ENCODE data around the gene MRGPRD.

MRGPRD gene

GRCh38 chr11:68938816-68939582 is 41.8 kb downstream of the MRGPRD start:
- Histone ChIP-seq H3K36me3 (ENCODE audit: control insufficient read depth, insufficient read depth, low read length) (peaks cover 54% of the 10 kb centered on the region), H3K27ac (ENCODE audit: insufficient read depth, low read length, poor library complexity, severe bottlenecking) (no peak overlapping the region), H3K4me1 (ENCODE audit: control insufficient read depth, insufficient read depth, low read length, poor library complexity, severe bottlenecking) (no peaks in the 10 kb centered on the region), H3K9me3 (ENCODE audit: control insufficient read depth, low read length) (no peaks in the 10 kb centered on the region), H3K27me3 (replicated peaks; ENCODE audit: control insufficient read depth, insufficient read depth, low read length, poor library complexity, severe bottlenecking) (no peaks in the 10 kb centered on the region), H3K4me3 (ENCODE audit: insufficient read depth, low read depth, low read length, poor library complexity, severe bottlenecking) (no peak overlapping the region)
- no peak for DNase-seq

- no peaks in the 10 kb centered on the region for H3K9me3 ChIP-seq (ENCODE audit: control insufficient read depth, low read length)
Measured at GRCh38 chr11:68938088-68938487, 42.7 kb downstream of the MRGPRD start.

GRCh38 chr11:68936676-68937620 is 43.8 kb downstream of the MRGPRD start:
- no peaks in the 10 kb centered on the region for H3K27me3 ChIP-seq (replicated peaks; ENCODE audit: control insufficient read depth, insufficient read depth, low read length, poor library complexity, severe bottlenecking)
- H3K4me1 ChIP-seq (ENCODE audit: control insufficient read depth, insufficient read depth, low read length, poor library complexity, severe bottlenecking): no peaks in the 10 kb centered on the region
- no peaks in the 10 kb centered on the region for H3K9me3 ChIP-seq (ENCODE audit: control insufficient read depth, low read length)
- no peak for DNase-seq
- peaks cover 58% of the 10 kb centered on the region for H3K36me3 ChIP-seq (ENCODE audit: control insufficient read depth, insufficient read depth, low read length)
- no peak overlapping the region for H3K4me3 ChIP-seq (ENCODE audit: insufficient read depth, low read depth, low read length, poor library complexity, severe bottlenecking)
- H3K27ac ChIP-seq (ENCODE audit: insufficient read depth, low read length, poor library complexity, severe bottlenecking): no peak overlapping the region

More at GRCh38 chr11:68938088-68938487, 42.7 kb downstream of the MRGPRD start:
- H3K27me3 ChIP-seq (replicated peaks; ENCODE audit: control insufficient read depth, insufficient read depth, low read length, poor library complexity, severe bottlenecking): no peaks in the 10 kb centered on the region
- no peaks in the 10 kb centered on the region for H3K4me1 ChIP-seq (ENCODE audit: control insufficient read depth, insufficient read depth, low read length, poor library complexity, severe bottlenecking)
- H3K36me3 ChIP-seq (ENCODE audit: control insufficient read depth, insufficient read depth, low read length): peaks cover 58% of the 10 kb centered on the region
- H3K4me3 ChIP-seq (ENCODE audit: insufficient read depth, low read depth, low read length, poor library complexity, severe bottlenecking): no peak overlapping the region
- DNase-seq: no peak
- no peak overlapping the region for H3K27ac ChIP-seq (ENCODE audit: insufficient read depth, low read length, poor library complexity, severe bottlenecking)

GRCh38 chr11:68936358-68936636 is 44.5 kb downstream of the MRGPRD start:
- no peaks in the 10 kb centered on the region for H3K9me3 ChIP-seq (ENCODE audit: control insufficient read depth, low read length)
- H3K27ac ChIP-seq (ENCODE audit: insufficient read depth, low read length, poor library complexity, severe bottlenecking): no peak overlapping the region
- no peak for DNase-seq
- H3K36me3 ChIP-seq (ENCODE audit: control insufficient read depth, insufficient read depth, low read length): peaks cover 58% of the 10 kb centered on the region
- no peak overlapping the region for H3K4me3 ChIP-seq (ENCODE audit: insufficient read depth, low read depth, low read length, poor library complexity, severe bottlenecking)
- no peaks in the 10 kb centered on the region for H3K4me1 ChIP-seq (ENCODE audit: control insufficient read depth, insufficient read depth, low read length, poor library complexity, severe bottlenecking)
- no peaks in the 10 kb centered on the region for H3K27me3 ChIP-seq (replicated peaks; ENCODE audit: control insufficient read depth, insufficient read depth, low read length, poor library complexity, severe bottlenecking)

- Histone ChIP-seq H3K36me3 (ENCODE audit: control insufficient read depth, insufficient read depth, low read length) (peaks cover 58% of the 10 kb centered on the region), H3K27me3 (replicated peaks; ENCODE audit: control insufficient read depth, insufficient read depth, low read length, poor library complexity, severe bottlenecking) (no peaks in the 10 kb centered on the region), H3K4me3 (ENCODE audit: insufficient read depth, low read depth, low read length, poor library complexity, severe bottlenecking) (no peak overlapping the region), H3K9me3 (ENCODE audit: control insufficient read depth, low read length) (no peaks in the 10 kb centered on the region), H3K4me1 (ENCODE audit: control insufficient read depth, insufficient read depth, low read length, poor library complexity, severe bottlenecking) (no peaks in the 10 kb centered on the region), H3K27ac (ENCODE audit: insufficient read depth, low read length, poor library complexity, severe bottlenecking) (no peak overlapping the region)
- DNase-seq: no peak
Measured at GRCh38 chr11:68935516-68936357, 45.0 kb downstream of the MRGPRD start.

GRCh38 chr11:68935066-68935465 is 45.7 kb downstream of the MRGPRD start:
- Histone ChIP-seq H3K4me1 (ENCODE audit: control insufficient read depth, insufficient read depth, low read length, poor library complexity, severe bottlenecking) (no peaks in the 10 kb centered on the region), H3K4me3 (ENCODE audit: insufficient read depth, low read depth, low read length, poor library complexity, severe bottlenecking) (no peak overlapping the region), H3K27ac (ENCODE audit: insufficient read depth, low read length, poor library complexity, severe bottlenecking) (no peak overlapping the region), H3K27me3 (replicated peaks; ENCODE audit: control insufficient read depth, insufficient read depth, low read length, poor library complexity, severe bottlenecking) (no peaks in the 10 kb centered on the region), H3K9me3 (ENCODE audit: control insufficient read depth, low read length) (no peaks in the 10 kb centered on the region), H3K36me3 (ENCODE audit: control insufficient read depth, insufficient read depth, low read length) (peaks cover 61% of the 10 kb centered on the region)
- no peak for DNase-seq

GRCh38 chr11:68934666-68935065 is 46.1 kb downstream of the MRGPRD start:
- Histone ChIP-seq H3K27ac (ENCODE audit: insufficient read depth, low read length, poor library complexity, severe bottlenecking) (no peak overlapping the region), H3K9me3 (ENCODE audit: control insufficient read depth, low read length) (no peaks in the 10 kb centered on the region), H3K27me3 (replicated peaks; ENCODE audit: control insufficient read depth, insufficient read depth, low read length, poor library complexity, severe bottlenecking) (no peaks in the 10 kb centered on the region), H3K4me1 (ENCODE audit: control insufficient read depth, insufficient read depth, low read length, poor library complexity, severe bottlenecking) (no peaks in the 10 kb centered on the region), H3K36me3 (ENCODE audit: control insufficient read depth, insufficient read depth, low read length) (peaks cover 62% of the 10 kb centered on the region), H3K4me3 (ENCODE audit: insufficient read depth, low read depth, low read length, poor library complexity, severe bottlenecking) (no peak overlapping the region)
- no peak for DNase-seq

GRCh38 chr11:68934321-68934645 is 46.5 kb downstream of the MRGPRD start:
- no peak overlapping the region for H3K4me3 ChIP-seq (ENCODE audit: insufficient read depth, low read depth, low read length, poor library complexity, severe bottlenecking)
- no peak for DNase-seq
- H3K9me3 ChIP-seq (ENCODE audit: control insufficient read depth, low read length): no peaks in the 10 kb centered on the region
- H3K27ac ChIP-seq (ENCODE audit: insufficient read depth, low read length, poor library complexity, severe bottlenecking): no peak overlapping the region
- H3K36me3 ChIP-seq (ENCODE audit: control insufficient read depth, insufficient read depth, low read length): peaks cover 62% of the 10 kb centered on the region
- no peaks in the 10 kb centered on the region for H3K4me1 ChIP-seq (ENCODE audit: control insufficient read depth, insufficient read depth, low read length, poor library complexity, severe bottlenecking)
- no peaks in the 10 kb centered on the region for H3K27me3 ChIP-seq (replicated peaks; ENCODE audit: control insufficient read depth, insufficient read depth, low read length, poor library complexity, severe bottlenecking)

GRCh38 chr11:68933605-68934320 is 47.0 kb downstream of the MRGPRD start:
- no peak overlapping the region for H3K27ac ChIP-seq (ENCODE audit: insufficient read depth, low read length, poor library complexity, severe bottlenecking)
- no peaks in the 10 kb centered on the region for H3K9me3 ChIP-seq (ENCODE audit: control insufficient read depth, low read length)
- H3K27me3 ChIP-seq (replicated peaks; ENCODE audit: control insufficient read depth, insufficient read depth, low read length, poor library complexity, severe bottlenecking): no peaks in the 10 kb centered on the region
- H3K4me1 ChIP-seq (ENCODE audit: control insufficient read depth, insufficient read depth, low read length, poor library complexity, severe bottlenecking): no peaks in the 10 kb centered on the region
- H3K4me3 ChIP-seq (ENCODE audit: insufficient read depth, low read depth, low read length, poor library complexity, severe bottlenecking): no peak overlapping the region
- peaks cover 66% of the 10 kb centered on the region for H3K36me3 ChIP-seq (ENCODE audit: control insufficient read depth, insufficient read depth, low read length)
- no peak for DNase-seq
